Measurements from ENCODE around the gene SH2D3A.

The SH2D3A gene

DNA sequence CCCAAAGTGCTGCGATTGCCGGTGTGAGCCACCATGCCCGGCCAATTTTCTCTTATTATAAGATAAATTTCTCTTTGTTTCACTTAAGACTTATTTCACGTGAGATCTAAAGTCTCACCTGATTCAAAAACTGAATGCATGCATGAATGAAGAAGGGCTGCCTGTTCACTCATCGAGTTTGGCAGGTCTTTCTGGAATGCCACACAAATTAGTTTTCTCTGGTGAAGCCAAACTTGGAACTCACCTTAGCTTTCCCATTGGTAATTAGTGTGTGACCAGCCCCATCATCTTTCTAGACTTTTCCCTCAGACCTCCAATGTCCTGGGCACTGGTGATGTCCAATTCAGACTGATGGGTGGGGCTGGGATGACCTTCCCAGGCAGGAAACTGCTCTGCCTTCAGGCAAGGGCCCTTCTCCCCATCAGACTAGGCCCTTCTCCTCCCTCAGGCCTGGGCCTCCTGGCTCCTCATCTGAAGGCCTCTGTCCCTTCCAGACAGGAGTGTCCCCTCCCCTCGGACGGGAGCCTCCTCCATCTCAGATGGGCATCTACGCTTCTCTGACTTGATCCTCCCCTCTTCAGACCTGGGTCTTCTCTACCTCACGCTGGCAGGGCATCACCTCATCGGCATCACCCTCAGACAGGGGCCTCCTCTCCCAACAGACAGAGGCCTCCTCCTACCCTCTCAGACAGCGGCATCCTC lies 61.2 kb downstream of the SH2D3A start:
- Histone ChIP-seq H3K36me3 (replicated peaks; ENCODE audit: insufficient read depth, low read length) (no peaks in the 10 kb centered on the region), H2AFZ (ENCODE audit: low read length) (no peak overlapping the region), H3K9me3 (replicated peaks; ENCODE audit: insufficient read depth, low read length) (no peaks in the 10 kb centered on the region), H3K4me1 (ENCODE audit: low read length) (no peaks in the 10 kb centered on the region), H3F3A (ENCODE audit: insufficient read depth, low read length) (no peaks in the 10 kb centered on the region), H3K27ac (ENCODE audit: low read length) (no peak overlapping the region), H3K4me3 (ENCODE audit: low read length) (no peak overlapping the region), H3K27me3 (replicated peaks; ENCODE audit: insufficient read depth, low read length) (peaks cover 83% of the 10 kb centered on the region), H3K79me2 (ENCODE audit: low read length) (no peaks in the 10 kb centered on the region), H3K9ac (ENCODE audit: low read length) (no peak overlapping the region), H4K20me1 (ENCODE audit: insufficient read depth, low read length) (no peaks in the 10 kb centered on the region), H3K9me2 (replicated peaks; ENCODE audit: insufficient read depth, low read length) (no peaks in the 10 kb centered on the region), H3K4me2 (ENCODE audit: low read depth, low read length) (no peak overlapping the region)
- TF ChIP-seq CTCF (IDR thresholded peaks at IDR 0.05; ENCODE audit: low read length) (no peak), EZH2phosphoT487 (IDR thresholded peaks at IDR 0.05; ENCODE audit: low read length) (no peak), EZH2 (optimal IDR thresholded peaks at IDR 0.05; ENCODE audit: low read depth, low read length) (no peak)
- no peak for DNase-seq
